WTC11 (cell line): ENCODE measurements around the gene RASGRP2. TPM values are rescaled to one million over a fixed set of nuclear protein-coding genes. Genes with fewer than 3 reads are reported as not detected.
A peak's percentile ranks its signal among the peaks of the same experiment; 100 is the strongest.

Experiments used
- ATAC-seq: fragments of 200-7000 bp; cut with Tn5 transposase; 2 replicates; pipeline ENCODE4 v1.10.0; 2021; ENCODE audit warnings: mild to moderate bottlenecking, moderate library complexity
- CTCF ChIA-PET: fragments of 300-600 bp; sonication (Branson Sonifier 250); formaldehyde crosslinking; loops from one replicate; lab custom pipeline; 2021; ENCODE audit warnings: antibody characterized with exemption; lab: Charles Lee
- POLR2A ChIA-PET: fragments of 350-600 bp; sonication (Branson Sonifier 250); formaldehyde crosslinking; loops from one replicate; lab custom pipeline; 2021; ENCODE audit warnings: antibody characterized with exemption; lab: Charles Lee
- DNase-seq: peaks from one replicate; pipeline ENCODE4 v3.0.0; 2021; ENCODE audit warnings: low spot score
- H3K27ac Mint-ChIP-seq: 2 replicates; pipeline ENCODE4 v1.8.0; 2021; ENCODE audit warnings: mixed read lengths
- H3K27me3 Mint-ChIP-seq: 2 replicates; pipeline ENCODE4 v1.8.0; 2021; ENCODE audit warnings: low read depth, mild to moderate bottlenecking, moderate library complexity, mixed read lengths
- H3K36me3 Mint-ChIP-seq: 2 replicates; pipeline ENCODE4 v1.8.0; 2021; ENCODE audit warnings: mixed read lengths
- H3K4me1 Mint-ChIP-seq: 2 replicates; pipeline ENCODE4 v1.8.0; 2022; ENCODE audit warnings: mixed read lengths
- H3K4me3 Mint-ChIP-seq: 2 replicates; pipeline ENCODE4 v1.8.0; 2021; ENCODE audit warnings: mild to moderate bottlenecking, moderate library complexity, mixed read lengths
- H3K9me3 Mint-ChIP-seq: 2 replicates; pipeline ENCODE4 v1.8.0; 2021; ENCODE audit warnings: mixed read lengths
- ARID4B ChIP-seq: sonication (generic); formaldehyde crosslinking; IDR thresholded peaks from 2 replicates; pipeline ENCODE4 v1.8.0; 2023; ENCODE audit warnings: missing genetic modification reagents, mild to moderate bottlenecking, borderline replicate concordance
- ATF3 ChIP-seq: sonication (generic); formaldehyde crosslinking; conservative IDR thresholded peaks from 2 replicates; pipeline ENCODE4 v1.8.1; 2022; ENCODE audit warnings: mild to moderate bottlenecking, missing genetic modification reagents
- FOXK1 ChIP-seq: sonication (generic); formaldehyde crosslinking; IDR thresholded peaks from 2 replicates; pipeline ENCODE4 v1.8.0; 2022; ENCODE audit warnings: mild to moderate bottlenecking, moderate library complexity, missing genetic modification reagents
- FOXP4 ChIP-seq: sonication (generic); formaldehyde crosslinking; IDR thresholded peaks from 2 replicates; pipeline ENCODE4 v1.8.0; 2022; ENCODE audit warnings: mild to moderate bottlenecking, missing genetic modification reagents
- IRF1 ChIP-seq: sonication (generic); formaldehyde crosslinking; IDR thresholded peaks from 2 replicates; pipeline ENCODE4 v1.8.0; 2023; ENCODE audit warnings: missing genetic modification reagents
- MAX ChIP-seq: sonication (generic); formaldehyde crosslinking; IDR thresholded peaks from 2 replicates; pipeline ENCODE4 v1.8.0; 2022; ENCODE audit warnings: mild to moderate bottlenecking, missing genetic modification reagents
- MYBL2 ChIP-seq: sonication (generic); formaldehyde crosslinking; IDR thresholded peaks from 2 replicates; pipeline ENCODE4 v1.8.1; 2023; ENCODE audit warnings: mild to moderate bottlenecking, moderate library complexity, missing genetic modification reagents
- SP1 ChIP-seq: sonication (generic); formaldehyde crosslinking; conservative IDR thresholded peaks from 2 replicates; pipeline ENCODE4 v1.8.1; 2022; ENCODE audit warnings: missing genetic modification reagents
- USF2 ChIP-seq: sonication (generic); formaldehyde crosslinking; IDR thresholded peaks from 2 replicates; pipeline ENCODE4 v1.8.1; 2023; ENCODE audit warnings: mild to moderate bottlenecking, missing genetic modification reagents, moderate library complexity
- ZNF138 ChIP-seq: sonication (generic); formaldehyde crosslinking; conservative IDR thresholded peaks from 2 replicates; pipeline ENCODE4 v1.8.1; 2022; ENCODE audit warnings: mild to moderate bottlenecking, moderate library complexity, missing genetic modification reagents
- total RNA-seq: library from RNA; stranded (reverse); gene quantifications from 3 replicates; pipeline ENCODE4 v1.2.3, GENCODE V29; 2021

RASGRP2 gene
- total RNA-seq, 1 experiment from 2014 or later, result 31.9 TPM

GRCh38 chr11:64713016-64713707, 30.8 kb downstream of the RASGRP2 start (continued):
- TF ChIP-seq FOXP4 (CRISPR knock-in tag) (peak; percentile 93), MYBL2 (CRISPR knock-in tag) (no peak; the same call in 1 of the 2 replicates)

- peaks cover 58% of the 10 kb centered on the region for H3K4me1 Mint-ChIP-seq
- peak overlapping the region; percentile 61 for H3K4me3 Mint-ChIP-seq
- CTCF ChIA-PET, result interaction anchor here (0.9 to 6.0 kb wide), 3 partner anchors 8 to 31 kb away, joined by 3 to 56 read pairs (median 17); partner anchors contain the start of gene RASGRP2
Observed at GRCh38 chr11:64712430-64713015, 31.4 kb downstream of the RASGRP2 start.

GRCh38 chr11:64711956-64712362, 32.0 kb downstream of the RASGRP2 start:
- Mint-ChIP-seq H3K4me3 (peak overlapping the region; percentile 61), H3K27ac (0 out of 2 replicates have a peak overlapping the region, but pooled peaks have one; percentile 16), H3K27me3 (peaks cover 60% of the 10 kb centered on the region), H3K4me1 (peaks cover 52% of the 10 kb centered on the region), H3K9me3 (no peaks in the 10 kb centered on the region), H3K36me3 (no peaks in the 10 kb centered on the region)
- DNase-seq (peak; percentile 45), ATAC-seq (no peak)
- CTCF ChIA-PET, result interaction anchor here (1.0 to 4.1 kb wide), 2 partner anchors 21 to 23 kb away, joined by 3 to 49 read pairs; no protein-coding TSS in a partner anchor
- no peak for TF ChIP-seq FOXK1 (CRISPR knock-in tag)
- no peak for TF ChIP-seq IRF1
- peak; percentile 76 for TF ChIP-seq MAX (CRISPR knock-in tag)
- TF ChIP-seq ARID4B (CRISPR knock-in tag), result 0 out of 2 replicates have a peak, but pooled peaks have one; percentile 64
- POLR2A ChIA-PET, result no interaction called here

More at GRCh38 chr11:64712430-64713015, 31.4 kb downstream of the RASGRP2 start:
- POLR2A ChIA-PET, result no interaction called here
- H3K27ac Mint-ChIP-seq, result no peak overlapping the region
- no peaks in the 10 kb centered on the region for H3K36me3 Mint-ChIP-seq
- no peak for DNase-seq
- no peak for TF ChIP-seq ZNF138
- TF ChIP-seq USF2 (CRISPR knock-in tag), result no peak
- no peak for TF ChIP-seq ATF3 (CRISPR knock-in tag)
- peak; percentile 27; the same call in 1 of the 2 replicates for TF ChIP-seq SP1 (CRISPR knock-in tag)
- no peaks in the 10 kb centered on the region for H3K9me3 Mint-ChIP-seq
- ATAC-seq, result no peak
- H3K27me3 Mint-ChIP-seq, result peaks cover 66% of the 10 kb centered on the region
